OCI-LY3 (cell line): Measurements from ENCODE around the gene CLEC16A.

Source experiments
- H2AFZ ChIP-seq: fragments of 200-600, 300-600 bp; shearing (Covaris generic); 2 replicates; pipeline ENCODE4 v1.6.0; 2014; ENCODE audit warnings: antibody characterized with exemption, low read depth, low read length
- H3K27ac ChIP-seq: fragments of 200-600, 300-600 bp; sonication (generic); 2 replicates; pipeline ENCODE4 v1.5.1; 2014; ENCODE audit warnings: mild to moderate bottlenecking, low read length, moderate library complexity, mixed read lengths
- H3K27me3 ChIP-seq: fragments of 200-600, 300-600 bp; sonication (generic); 2 replicates; pipeline ENCODE4 v1.6.1; 2014; ENCODE audit warnings: low read depth, low read length, mixed read lengths
- H3K36me3 ChIP-seq: fragments of 200-600, 300-600 bp; sonication (generic); replicated peaks from 2 replicates; pipeline ENCODE3; 2014; ENCODE audit warnings: low read depth, low read length, mixed read lengths
- H3K4me1 ChIP-seq: fragments of 300-600, 200-600 bp; sonication (generic); 2 replicates; pipeline ENCODE4 v1.6.1; 2014; ENCODE audit warnings: low read length, mixed read lengths
- H3K4me2 ChIP-seq: fragments of 200-600, 300-600 bp; sonication (generic); 2 replicates; pipeline ENCODE4 v1.6.1; 2014; ENCODE audit warnings: low read length, mixed read lengths
- H3K4me3 ChIP-seq: fragments of 300-600, 200-600 bp; sonication (generic); 2 replicates; pipeline ENCODE4 v1.5.1; 2014; ENCODE audit warnings: antibody characterized with exemption, mild to moderate bottlenecking, low read length, moderate library complexity
- H3K79me2 ChIP-seq: fragments of 300-600, 200-600 bp; shearing (Covaris generic); 2 replicates; pipeline ENCODE4 v1.6.1; 2014; ENCODE audit warnings: mild to moderate bottlenecking, low read length, mixed read lengths
- H3K9ac ChIP-seq: fragments of 300-600, 200-600 bp; shearing (Covaris generic); 2 replicates; pipeline ENCODE4 v1.6.0; 2014; ENCODE audit warnings: mild to moderate bottlenecking, low read length, moderate library complexity
- H3K9me3 ChIP-seq: fragments of 200-600, 300-600 bp; shearing (Covaris generic); 2 replicates; pipeline ENCODE4 v1.6.1; 2014; ENCODE audit warnings: low read length, mixed read lengths; ENCODE audit not compliant: insufficient read depth
- H4K20me1 ChIP-seq: fragments of 200-600, 300-600 bp; sonication (generic); 2 replicates; pipeline ENCODE4 v1.6.1; 2016; ENCODE audit warnings: low read length, mixed read lengths; ENCODE audit not compliant: insufficient read depth
- CTCF ChIP-seq: fragments of 200-600, 300-600 bp; sonication (generic); IDR thresholded peaks from 2 replicates; pipeline ENCODE4 v1.5.1; 2014; ENCODE audit warnings: antibody characterized with exemption, low read length, low read depth
- EZH2phosphoT487 ChIP-seq: fragments of 200-600 bp; shearing (Covaris generic); IDR thresholded peaks from 2 replicates; pipeline ENCODE4 v1.6.1; 2018; ENCODE audit warnings: antibody characterized with exemption, mixed run types, low read depth

Gene CLEC16A

GRCh38 chr16:10981697-10982216, 37.4 kb downstream of the CLEC16A start:
- Histone ChIP-seq H3K9me3 (no peaks in the 10 kb centered on the region), H3K9ac (peak overlapping the region; percentile 74), H3K4me2 (peak overlapping the region; percentile 84), H3K27ac (peak overlapping the region; percentile 92), H4K20me1 (no peaks in the 10 kb centered on the region), H3K4me3 (peak overlapping the region; percentile 73), H3K27me3 (no peaks in the 10 kb centered on the region), H3K36me3 (peaks cover 17% of the 10 kb centered on the region), H2AFZ (no peak overlapping the region), H3K4me1 (peaks cover 76% of the 10 kb centered on the region), H3K79me2 (no peaks in the 10 kb centered on the region)
- peak; percentile 81 for TF ChIP-seq CTCF
- TF ChIP-seq EZH2phosphoT487 = no peak

GRCh38 chr16:10982465-10983150, 38.2 kb downstream of the CLEC16A start:
- Histone ChIP-seq H4K20me1 (no peaks in the 10 kb centered on the region), H3K4me2 (peak overlapping the region; percentile 84), H3K27ac (peak overlapping the region; percentile 92), H3K36me3 (peaks cover 12% of the 10 kb centered on the region), H2AFZ (no peak overlapping the region), H3K27me3 (no peaks in the 10 kb centered on the region), H3K9ac (peak overlapping the region; percentile 74), H3K4me1 (peaks cover 85% of the 10 kb centered on the region), H3K79me2 (no peaks in the 10 kb centered on the region), H3K9me3 (no peaks in the 10 kb centered on the region), H3K4me3 (peak overlapping the region; percentile 73)
- TF ChIP-seq EZH2phosphoT487 (no peak), CTCF (no peak)

GRCh38 chr16:10983159-10983558, 38.8 kb downstream of the CLEC16A start:
- peaks cover 90% of the 10 kb centered on the region for H3K4me1 ChIP-seq
- H3K36me3 ChIP-seq = peaks cover 12% of the 10 kb centered on the region
- H3K27ac ChIP-seq = peak overlapping the region; percentile 92
- peak overlapping the region; percentile 73 for H3K4me3 ChIP-seq
- no peaks in the 10 kb centered on the region for H3K9me3 ChIP-seq
- H3K79me2 ChIP-seq = no peaks in the 10 kb centered on the region
- TF ChIP-seq EZH2phosphoT487 (no peak), CTCF (peak; percentile 55)
- peak overlapping the region; percentile 84 for H3K4me2 ChIP-seq
- no peaks in the 10 kb centered on the region for H3K27me3 ChIP-seq
- H4K20me1 ChIP-seq = no peaks in the 10 kb centered on the region
- peak overlapping the region; percentile 74 for H3K9ac ChIP-seq
- no peak overlapping the region for H2AFZ ChIP-seq

- peaks cover 93% of the 10 kb centered on the region for H3K4me1 ChIP-seq
- peaks cover 5% of the 10 kb centered on the region for H3K36me3 ChIP-seq
- H3K4me3 ChIP-seq = peak overlapping the region; percentile 7; the same call in 1 of the 2 replicates
- peak overlapping the region; percentile 92 for H3K27ac ChIP-seq
- no peak overlapping the region for H2AFZ ChIP-seq
- peaks cover 3% of the 10 kb centered on the region for H3K79me2 ChIP-seq
- H3K27me3 ChIP-seq = no peaks in the 10 kb centered on the region
- H3K9ac ChIP-seq = peak overlapping the region; percentile 74
- TF ChIP-seq CTCF = no peak
- peak overlapping the region; percentile 84 for H3K4me2 ChIP-seq
- no peaks in the 10 kb centered on the region for H4K20me1 ChIP-seq
- H3K9me3 ChIP-seq = no peaks in the 10 kb centered on the region
Observed at GRCh38 chr16:10984509-10984908, 40.1 kb downstream of the CLEC16A start.
